Measurements from ENCODE around the gene CACNG6.

DNA sequence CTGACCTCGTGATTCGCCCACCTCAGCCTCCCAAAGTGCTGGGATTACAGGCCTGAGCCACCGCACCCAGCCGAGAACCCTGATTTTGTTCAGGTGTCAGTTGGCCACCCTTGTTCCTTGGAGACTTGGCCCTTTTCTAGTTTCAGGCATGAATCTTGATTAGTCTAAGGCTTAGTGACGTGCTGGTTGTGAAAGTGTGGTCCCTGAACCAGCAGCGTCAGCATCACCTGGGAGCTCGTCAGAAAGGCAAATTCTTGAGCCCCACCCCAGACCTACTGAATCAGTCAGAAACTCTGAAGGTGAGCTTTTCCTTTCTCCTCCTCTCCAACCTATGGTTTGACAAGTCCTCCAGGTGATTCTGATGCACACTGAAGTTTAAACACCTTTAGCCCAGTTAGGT, 35.2 kb downstream of the CACNG6 start:
- no peak for TF ChIP-seq POLR2A (IDR thresholded peaks at IDR 0.05)
- TF ChIP-seq, protein P1, sequence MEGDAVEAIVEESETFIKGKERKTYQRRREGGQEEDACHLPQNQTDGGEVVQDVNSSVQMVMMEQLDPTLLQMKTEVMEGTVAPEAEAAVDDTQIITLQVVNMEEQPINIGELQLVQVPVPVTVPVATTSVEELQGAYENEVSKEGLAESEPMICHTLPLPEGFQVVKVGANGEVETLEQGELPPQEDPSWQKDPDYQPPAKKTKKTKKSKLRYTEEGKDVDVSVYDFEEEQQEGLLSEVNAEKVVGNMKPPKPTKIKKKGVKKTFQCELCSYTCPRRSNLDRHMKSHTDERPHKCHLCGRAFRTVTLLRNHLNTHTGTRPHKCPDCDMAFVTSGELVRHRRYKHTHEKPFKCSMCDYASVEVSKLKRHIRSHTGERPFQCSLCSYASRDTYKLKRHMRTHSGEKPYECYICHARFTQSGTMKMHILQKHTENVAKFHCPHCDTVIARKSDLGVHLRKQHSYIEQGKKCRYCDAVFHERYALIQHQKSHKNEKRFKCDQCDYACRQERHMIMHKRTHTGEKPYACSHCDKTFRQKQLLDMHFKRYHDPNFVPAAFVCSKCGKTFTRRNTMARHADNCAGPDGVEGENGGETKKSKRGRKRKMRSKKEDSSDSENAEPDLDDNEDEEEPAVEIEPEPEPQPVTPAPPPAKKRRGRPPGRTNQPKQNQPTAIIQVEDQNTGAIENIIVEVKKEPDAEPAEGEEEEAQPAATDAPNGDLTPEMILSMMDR (IDR thresholded peaks at IDR 0.05): no peak
